SK-N-MC (cell line): ENCODE results near the gene COG5.

Experiments used
- EZH2 ChIP-seq: fragments of 200-600 bp; sonication (generic); IDR thresholded peaks from one replicate; pipeline ENCODE4 v1.6.1; 2017; ENCODE audit warnings: antibody characterized with exemption
- POLR2AphosphoS5 ChIP-seq: IDR thresholded peaks from 2 replicates; pipeline ENCODE4 v1.6.1; 2012; ENCODE audit warnings: mild to moderate bottlenecking, low read depth, low read length, borderline replicate concordance

DNA sequence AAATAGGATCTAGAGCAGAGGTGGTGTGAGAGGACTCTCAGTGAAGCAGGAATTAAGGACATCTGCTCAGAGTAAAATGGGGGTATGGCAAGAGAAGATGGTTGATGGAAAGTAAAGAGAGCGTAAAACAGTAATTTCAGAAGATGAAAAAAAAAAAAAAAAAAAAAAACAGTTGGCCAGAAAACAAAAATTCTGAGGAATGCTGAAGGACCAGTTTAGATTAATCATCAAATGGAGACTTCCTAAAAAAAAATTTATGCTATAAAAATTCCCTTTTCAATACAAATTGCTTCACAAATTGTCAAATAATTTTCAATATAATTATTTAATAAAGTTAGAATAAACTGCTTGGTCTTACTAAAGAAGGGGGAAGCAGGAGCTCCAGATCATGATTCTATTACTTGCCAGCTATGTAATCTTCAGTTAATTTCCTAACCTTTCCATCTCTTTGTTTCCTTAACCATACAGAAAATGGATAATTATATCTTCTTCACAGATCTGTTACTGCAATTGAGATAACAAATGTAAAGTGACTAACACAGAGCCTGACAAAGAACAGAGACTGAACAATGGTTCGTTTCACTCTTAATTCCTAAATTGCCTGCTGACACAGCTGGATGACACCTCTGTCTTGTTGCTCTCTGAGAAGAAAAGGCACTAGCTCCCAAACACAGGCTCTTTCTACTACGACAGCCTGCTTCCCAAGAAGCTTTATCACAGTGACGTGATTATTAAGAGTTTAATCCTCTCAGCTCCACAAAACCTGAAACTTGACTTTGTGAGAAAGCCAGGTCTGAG is 158.8 kb downstream of the COG5 start:
- TF ChIP-seq POLR2AphosphoS5 (no peak), EZH2 (no peak)
